Kidney glomerular epithelial cell (primary cell): Measurements from ENCODE around the gene NLK.

Source experiments
- DNase-seq: peaks from one replicate; lab custom pipeline; 2025; lab: John Stamatoyannopoulos, UW

The NLK gene

DNA sequence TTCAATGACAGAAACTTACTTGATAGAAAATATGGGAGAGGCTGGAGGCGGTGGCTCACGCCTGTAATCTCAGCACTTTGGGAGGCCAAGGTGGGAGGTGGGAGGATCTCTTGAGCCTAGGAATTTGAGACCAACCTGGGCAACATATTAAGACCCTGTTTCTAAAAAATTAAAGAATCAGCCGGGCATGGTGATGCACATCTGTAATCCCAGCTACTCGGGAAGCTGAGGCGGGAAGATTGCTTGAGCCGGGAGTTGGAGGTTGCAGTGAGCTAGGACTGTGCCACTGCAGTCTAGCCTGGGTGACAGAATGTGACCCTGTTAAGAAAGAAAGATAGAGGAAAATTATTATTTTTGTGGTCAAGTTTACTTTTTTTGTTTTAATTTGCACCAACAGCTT lies 2.1 kb upstream of the NLK start:
- no peak for DNase-seq

DNA sequence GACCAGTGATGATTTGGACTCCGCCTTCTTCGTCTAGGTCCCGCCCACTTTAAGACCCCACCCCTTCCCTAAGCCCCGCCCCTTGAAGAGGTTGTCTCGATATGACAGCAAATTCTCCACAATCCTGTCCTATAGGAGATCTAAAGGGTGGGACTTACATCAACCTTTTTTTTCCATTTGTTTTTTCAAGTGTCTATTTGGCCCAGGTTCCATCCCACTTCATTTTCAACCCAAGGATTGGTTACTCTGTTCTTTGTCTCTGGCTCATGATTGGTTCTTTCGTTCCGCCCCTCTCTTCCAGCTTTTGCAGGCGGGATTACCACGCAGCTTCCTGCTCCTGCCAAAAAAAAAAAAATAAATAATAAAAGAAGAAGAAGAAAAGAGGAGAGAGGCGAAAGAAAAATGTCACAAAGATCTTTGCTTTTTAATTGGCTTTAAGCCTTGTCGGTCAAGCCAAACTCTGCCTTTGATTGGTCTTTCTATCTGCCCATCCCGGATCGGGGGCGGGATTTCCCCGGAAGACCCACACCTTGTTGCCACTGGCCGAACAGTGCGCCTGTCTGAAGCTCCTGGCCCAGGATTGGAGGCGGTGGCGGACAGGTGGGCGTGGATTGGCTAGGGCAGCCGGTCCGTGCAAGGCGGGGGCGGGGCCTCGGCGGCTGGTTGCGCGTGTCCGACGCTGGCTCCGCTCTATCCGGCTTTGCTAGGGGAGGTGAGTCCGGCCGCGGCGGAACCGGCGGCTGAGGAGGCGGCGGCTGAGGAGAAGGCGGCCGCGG lies 1.2 kb upstream of the NLK start:
- DNase-seq, result peak; percentile 100

DNA sequence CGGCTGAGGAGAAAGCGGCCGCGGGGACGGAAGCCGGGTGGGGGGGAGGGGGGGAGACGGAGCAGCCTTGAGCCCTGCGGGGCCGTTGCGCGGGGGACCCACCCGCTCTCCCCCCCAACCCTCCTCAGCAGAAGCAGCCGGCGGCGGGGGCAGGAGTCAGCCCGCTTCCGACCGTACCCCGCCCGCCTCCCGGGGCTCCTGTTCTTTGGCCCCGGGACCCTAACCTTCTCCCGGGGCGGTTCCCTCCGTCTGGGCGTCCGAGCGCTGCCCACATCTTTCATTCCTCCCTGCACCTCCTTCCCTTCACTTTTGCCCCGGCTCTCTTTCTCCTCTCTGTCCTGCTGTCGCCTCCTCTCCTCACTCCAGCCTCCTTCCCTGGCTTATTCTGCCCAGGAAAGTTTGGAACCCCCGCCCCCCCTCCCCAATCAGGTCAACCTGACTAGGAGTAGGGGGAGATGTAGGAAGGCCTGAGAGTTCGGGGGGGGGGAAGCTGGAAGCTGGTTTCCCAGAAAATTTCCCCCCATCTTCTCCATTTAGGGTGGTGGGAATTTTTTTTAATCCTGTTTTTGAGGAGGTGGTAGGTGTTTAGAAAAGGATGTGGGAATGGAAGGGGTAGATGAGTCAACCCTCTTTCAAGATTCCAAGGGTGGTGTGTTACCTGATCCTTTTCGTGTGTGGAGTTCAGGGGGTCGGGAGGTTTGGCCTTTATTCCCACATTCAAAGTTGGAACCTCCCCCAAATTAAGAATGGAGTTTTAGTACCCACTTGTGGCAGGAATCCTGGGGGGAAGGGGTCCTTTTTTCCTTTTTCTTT lies 427 bp upstream of the NLK start:
- DNase-seq, result peak; percentile 6

DNA sequence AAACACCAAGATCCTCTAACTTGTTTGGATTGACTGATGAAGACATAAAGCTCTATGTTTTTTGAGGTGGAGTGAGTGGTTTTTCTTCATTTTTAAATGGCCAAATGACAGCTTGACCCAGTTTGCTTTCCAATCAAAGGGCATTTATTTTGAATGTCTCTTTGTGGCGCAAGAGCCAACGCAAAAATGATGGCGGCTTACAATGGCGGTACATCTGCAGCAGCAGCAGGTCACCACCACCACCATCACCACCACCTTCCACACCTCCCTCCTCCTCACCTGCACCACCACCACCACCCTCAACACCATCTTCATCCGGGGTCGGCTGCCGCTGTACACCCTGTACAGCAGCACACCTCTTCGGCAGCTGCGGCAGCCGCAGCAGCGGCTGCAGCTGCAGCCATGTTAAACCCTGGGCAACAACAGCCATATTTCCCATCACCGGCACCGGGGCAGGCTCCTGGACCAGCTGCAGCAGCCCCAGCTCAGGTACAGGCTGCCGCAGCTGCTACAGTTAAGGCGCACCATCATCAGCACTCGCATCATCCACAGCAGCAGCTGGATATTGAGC lies 329 bp downstream of the NLK start:
- DNase-seq, result no peak

DNA sequence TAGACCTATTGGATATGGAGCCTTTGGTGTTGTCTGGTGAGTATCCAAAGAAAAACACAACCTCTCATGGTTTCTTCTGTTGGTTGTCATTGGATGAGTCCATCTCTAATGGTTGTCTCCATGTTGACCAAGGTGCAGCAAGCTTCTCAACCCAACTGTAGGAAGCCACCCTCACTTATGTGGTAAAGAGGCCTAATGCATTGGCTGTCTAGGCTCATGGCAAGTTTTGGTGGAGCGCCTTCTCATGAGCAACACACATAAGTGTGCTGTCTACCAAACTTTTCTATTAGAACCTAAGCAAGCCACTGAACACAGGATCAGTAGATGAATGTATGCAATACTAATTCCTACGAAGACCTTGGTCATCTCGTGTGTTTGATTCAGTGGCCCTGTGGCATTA lies 819 bp downstream of the NLK start:
- no peak for DNase-seq

DNA sequence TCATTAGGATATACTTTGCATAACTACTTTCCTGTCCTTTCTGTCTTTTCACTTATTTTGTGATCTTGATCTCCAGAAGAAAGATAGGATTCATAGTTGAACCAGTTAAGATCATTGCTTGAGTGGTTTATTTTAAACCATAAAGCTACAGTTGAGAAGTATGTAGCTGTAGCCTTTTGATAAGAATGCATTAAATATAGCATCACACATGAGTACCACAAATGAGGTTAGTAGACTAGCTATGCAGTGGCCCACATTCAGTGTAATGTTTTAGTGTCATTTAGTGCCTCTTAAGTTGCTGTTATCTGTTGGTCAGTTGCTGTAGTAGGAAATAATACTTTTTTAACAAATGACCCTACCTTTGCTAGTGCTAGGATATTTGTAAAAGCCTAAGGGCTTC lies 1.3 kb downstream of the NLK start:
- DNase-seq, result no peak

DNA sequence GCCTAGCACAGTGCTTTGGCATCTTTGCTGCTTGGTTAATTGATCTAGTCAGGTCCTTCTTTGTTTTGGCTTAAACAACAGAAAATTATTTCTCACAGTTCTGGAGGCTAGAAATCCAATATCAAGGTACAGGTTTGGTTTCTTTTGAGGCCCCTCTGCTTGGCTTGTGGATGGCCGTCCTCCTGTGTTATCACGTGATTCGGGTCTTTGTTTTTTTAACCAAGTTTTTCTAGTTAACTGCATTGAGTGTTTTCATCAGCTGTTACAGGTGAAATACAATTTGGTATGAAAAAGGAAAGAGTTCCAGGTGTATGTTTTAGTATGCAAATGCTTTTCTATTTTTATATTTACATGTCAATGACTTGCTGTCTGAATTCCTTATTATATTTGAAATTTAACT lies 2.8 kb downstream of the NLK start:
- DNase-seq, result no peak

DNA sequence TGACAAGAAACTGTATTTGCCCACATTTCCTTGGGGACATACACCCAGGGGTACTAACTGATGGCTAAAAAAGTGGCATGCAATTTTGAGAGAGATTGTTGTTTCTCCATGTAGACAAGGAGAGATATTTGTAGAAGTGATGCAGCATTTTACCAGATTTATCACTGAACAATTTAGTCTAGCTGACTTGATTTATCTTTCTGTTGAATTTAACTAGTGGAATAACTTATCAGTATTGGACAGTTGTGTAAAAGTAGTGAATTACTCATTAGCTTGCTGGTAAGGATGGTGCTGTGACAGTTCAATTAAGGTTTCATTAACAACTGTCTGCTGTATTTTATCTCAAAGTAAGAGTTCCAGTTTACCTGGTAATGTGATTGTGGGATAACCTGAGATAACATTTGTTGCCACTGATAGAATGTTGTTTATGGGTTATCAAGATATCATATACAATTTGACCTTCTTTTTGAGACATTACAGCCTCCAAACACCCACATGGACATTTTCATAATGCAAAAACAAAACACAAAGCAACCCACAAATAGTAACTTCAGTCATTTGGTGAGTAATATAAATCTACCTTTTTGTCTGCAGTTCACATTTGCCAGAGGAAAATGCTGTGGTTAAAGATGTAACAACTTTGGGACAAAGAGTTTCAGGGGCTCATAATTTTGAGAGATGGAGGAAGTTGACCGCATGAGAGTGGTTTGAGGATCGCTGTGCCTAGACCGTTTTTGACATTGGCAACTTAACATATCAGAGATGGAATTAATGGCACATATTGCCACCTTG lies 3.8 kb downstream of the NLK start:
- no peak for DNase-seq

DNA sequence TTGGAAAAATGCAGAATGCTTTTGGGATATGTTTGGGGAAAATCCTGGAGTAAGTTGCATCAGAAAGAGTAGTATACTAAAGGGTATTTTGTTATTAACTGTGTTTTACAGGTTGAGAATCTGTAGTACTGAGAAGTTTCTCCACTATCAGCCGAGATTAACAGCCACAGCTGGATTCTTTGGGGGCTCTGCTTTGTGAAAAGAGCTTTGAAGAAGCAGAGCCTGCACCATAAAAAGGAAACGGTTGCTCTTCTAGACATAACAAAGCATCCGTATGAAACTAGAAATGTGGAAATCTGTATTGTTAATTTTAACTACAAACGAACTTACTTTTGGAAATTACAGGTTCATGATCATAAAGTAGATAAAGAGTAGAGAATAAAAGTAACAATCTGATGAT lies 5.3 kb downstream of the NLK start:
- no peak for DNase-seq

DNA sequence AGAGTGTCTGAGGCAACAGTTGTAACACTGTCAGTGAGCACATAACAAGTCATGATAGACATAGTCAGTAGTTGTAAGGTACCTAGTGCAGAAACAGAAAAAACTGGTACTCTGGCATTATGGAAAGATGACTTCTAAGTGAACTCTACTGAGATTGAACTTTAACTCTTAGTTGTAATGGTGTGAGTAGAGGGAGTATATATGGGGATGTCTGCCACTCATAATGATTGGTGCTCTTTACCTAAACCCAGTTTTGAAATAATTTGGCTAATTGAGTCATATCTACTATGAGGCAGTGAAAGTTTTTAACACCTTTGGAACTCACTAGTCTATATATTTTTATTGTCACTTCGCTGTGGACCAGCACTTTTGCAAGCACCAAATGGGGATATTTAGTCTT lies 6.6 kb downstream of the NLK start:
- DNase-seq, result no peak

DNA sequence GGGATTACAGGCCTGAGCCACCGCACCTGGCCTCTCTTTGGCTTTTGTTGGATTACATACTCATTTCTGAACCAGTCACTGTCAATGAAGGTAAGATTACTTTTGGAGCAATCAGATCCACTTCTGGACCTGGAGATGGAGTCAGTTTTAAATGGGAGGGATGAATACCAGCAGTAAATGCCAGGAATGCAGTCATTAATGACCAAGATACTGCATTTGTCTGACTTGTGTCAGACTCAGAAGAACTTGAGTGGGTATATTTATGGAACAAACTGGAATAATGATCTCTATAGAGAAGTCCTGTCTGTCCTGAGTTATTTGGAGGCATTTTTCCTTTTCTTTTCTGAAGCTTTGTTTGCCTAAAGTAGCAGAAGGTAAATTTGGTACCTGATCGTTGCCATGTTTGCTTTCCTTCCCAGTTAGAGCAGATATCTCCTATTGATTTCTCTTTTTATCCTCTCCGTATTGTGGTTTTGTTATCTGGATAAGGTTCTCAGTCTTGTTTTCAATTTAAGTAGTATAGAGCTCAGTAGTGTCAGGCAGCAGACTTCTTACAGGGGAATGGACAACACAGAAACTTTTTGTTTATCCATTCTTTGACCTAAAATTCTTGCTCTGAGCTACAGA lies 10.7 kb downstream of the NLK start:
- DNase-seq, result no peak

DNA sequence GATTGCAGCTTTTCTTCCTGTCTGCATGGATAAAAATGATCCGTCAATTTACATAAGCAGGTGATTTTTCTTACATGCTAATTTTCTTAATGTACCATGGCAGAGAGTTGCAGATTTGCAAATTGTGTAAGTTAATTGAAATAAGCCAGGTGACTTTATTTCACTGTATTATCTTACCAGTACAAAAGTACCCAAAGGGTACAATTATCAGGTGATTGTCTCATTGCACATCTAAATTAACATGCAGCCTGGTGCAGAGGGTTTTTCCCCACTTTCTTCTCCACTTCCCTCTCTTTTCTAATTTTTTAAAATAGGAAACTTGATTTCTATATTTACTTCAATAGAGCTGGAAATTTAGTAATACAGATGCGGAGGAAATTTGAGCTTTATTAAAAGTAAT lies 11.2 kb downstream of the NLK start:
- DNase-seq, result no peak

DNA sequence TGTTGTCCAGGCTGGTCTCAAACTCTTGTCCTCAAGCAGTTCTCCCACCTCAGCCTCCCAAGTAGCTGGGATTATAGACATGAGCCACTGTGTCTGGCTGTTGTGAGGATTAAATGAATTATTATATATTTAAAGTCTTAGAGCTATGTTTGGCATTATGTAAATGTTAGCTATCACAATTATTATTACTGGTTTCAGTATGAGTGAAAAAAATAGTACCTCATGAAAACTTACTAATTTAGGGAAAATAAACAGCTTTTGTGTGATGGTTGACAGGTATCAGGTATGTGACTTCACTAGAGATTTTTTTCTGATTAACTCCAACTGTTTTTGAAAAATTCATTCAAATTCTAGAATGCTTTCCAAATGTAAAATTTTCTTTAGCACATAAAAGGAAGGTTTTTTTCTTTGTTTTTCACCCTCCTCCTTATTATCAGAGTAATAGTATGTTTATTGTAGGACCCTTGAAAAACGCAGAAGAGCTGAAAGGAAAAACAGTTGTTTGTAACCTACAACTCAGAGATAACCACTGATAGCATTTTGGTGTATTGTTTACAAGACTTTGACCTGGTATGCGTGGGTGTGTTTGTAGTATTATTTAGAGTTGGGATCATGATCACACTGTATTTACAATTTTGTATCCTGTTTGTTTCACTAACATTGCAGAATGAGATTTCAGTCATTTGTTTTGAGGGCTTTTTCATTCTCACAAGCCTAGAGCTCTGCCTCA lies 13.2 kb downstream of the NLK start:
- no peak for DNase-seq

DNA sequence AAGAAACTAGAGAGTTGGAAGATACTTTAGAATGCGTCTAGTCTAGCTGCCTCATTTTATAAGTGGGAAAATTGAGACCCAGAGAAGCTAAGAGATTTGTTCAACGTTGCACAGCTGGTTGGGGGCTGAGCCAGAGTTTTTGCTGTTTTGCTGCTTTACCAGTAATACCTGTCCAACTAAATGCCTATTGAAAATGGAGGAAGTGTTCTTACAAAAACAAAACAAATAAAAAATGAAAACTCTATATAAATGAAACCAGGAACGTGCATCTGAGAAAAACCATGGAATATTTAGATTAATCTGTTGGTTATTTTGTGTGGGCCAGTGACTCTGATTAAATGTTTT lies 13.8 kb downstream of the NLK start:
- DNase-seq, result no peak

DNA sequence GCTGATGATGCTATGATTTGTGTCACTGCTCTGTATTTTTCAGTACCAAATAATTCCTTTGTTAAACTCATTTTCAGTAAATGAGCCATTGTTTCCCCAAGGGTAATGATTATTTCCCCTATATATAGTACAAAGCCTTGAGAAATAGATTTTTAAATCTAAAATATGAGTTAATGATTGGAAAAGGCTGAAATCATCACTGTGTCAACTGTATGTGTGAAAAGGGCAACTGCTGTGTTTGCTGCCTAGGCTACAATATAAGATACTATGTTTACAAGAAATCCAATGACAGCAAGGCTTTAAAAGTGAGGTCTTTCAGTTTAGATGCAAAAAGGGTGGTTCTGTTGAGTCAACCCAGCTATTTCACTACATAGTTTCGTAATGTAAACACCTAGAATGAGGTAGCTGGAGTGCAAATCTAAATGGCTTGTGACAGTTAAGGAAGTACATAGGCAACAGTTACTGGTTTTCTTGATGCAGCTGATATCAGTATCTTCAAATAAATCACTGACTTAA lies 15.3 kb downstream of the NLK start:
- peak; percentile 10 for DNase-seq

DNA sequence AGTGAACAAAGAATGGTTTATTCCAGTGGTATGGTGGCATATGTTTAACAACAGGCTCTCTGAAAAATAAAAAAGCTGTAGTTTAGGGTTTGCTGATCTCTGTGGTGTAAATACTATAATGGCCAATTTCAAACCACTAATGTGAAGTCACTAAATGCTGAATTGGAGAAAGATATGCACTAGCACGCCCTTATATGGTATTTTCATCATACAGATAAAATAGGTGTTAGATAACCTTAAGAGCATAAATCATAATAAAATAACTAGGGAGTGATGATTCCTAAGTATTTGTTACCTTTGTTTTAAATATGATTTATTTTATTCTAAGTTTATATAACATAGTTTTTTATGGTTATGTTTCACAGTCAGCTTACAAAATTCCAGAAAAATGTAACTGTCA lies 17.2 kb downstream of the NLK start:
- DNase-seq, result no peak

DNA sequence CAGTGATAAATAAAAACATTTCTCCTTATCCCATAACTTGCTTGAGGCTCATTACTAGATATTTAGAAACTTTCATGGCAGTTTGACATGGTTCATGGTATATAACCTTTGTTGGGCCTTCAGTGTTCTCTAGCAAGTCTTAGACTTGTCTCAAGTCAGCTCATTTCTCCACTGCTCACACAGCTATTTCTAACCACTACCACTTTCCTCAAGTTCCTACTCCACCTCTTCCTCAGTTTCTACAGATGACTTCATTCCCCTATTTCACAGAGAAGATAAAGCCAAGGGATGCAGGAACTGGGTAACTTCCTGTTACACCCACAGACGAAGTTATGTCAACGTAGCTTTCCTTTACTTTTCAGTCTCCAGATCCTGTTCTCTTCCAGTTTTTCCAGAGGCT lies 23.2 kb downstream of the NLK start:
- no peak for DNase-seq

DNA sequence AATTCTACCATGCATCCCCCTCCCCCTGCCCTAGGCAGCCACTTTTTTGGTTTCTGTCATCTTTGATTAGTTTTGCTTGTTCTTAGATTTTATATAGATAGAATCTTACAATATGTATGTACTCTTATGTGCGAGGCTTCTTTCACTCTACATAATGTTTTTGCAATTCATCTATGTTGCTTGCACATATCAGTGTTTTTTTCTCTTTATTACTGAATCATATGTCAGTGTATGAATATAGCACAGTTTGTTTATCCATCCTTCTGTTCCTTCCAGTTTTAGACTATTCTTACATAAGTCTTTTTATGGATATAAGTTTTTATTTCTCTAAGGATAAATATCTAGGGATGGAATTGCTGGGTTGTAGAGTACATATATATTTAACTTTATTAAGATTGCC lies 26.6 kb downstream of the NLK start:
- no peak for DNase-seq

DNA sequence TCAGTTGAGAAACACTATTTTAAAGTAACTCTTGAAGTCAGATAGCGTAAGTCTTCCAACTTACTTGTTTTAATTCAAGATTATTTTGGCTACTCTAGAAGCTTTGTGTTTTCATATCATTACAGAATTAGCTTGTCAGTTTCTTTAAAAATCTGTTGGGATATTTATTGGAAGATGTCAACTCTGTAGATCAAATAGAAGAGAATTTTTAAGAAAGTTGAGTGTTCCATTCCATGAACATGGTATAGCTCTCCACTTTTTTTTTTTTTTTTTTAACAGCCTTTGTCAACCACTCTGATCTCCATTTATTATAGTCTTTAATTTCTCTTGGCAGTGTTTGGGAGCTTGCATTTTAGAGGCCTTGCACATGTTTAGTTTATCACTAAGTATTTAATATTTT lies 28.7 kb downstream of the NLK start:
- no peak for DNase-seq

DNA sequence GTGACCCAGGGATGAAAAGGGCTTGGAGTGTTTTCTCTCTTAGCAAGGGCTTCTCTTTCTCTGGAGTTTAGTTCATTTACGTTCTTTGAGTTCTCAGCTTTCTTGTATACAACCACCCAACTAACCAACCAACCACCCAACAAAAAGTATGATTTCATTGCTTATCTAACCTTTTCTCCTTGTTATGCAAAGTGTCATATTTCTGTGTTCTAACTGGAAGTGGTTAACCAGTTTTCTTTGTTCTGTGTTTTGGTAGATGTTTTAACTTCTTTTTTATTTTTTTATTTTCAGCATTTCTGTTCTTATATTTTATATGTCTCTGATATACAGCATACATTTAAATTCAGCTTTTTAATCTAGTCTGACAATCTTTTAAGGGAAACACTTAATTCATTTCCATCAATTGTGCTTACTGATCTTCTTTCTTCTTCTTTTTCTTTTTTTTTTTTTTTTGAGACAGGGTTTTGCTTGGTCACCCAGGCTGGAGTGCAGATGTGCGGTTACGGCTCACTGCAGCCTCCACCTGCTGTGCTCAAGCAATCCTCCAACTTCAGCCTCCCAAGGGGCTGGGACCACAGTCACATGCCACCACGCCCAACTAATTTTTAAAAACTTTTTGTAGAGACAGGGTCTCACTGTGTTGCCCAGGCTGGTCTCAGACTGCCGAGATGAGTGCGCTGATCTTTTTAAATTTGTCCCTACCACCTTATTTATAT lies 29.6 kb downstream of the NLK start:
- no peak for DNase-seq
